HCT116 (cell line): ENCODE results near the gene PEX11B. TPM values are rescaled to one million over a fixed set of nuclear protein-coding genes. Genes with fewer than 3 reads are reported as not detected.

Experiments used
- ATAC-seq: fragments of 200-7000 bp; cut with Tn5 transposase; 2 replicates; pipeline ENCODE4 v1.9.1; 2020; ENCODE audit warnings: mild to moderate bottlenecking, moderate library complexity
- BruUV-seq: library from RNA; stranded (reverse); fragments of 400-500 nt; replicated peaks from 2 replicates; lab custom pipeline; 2021; lab: Mats Ljungman, UMichigan
- CTCF ChIA-PET: fragments of 300-600 bp; sonication (Branson Sonifier 250); formaldehyde crosslinking; loops from one replicate; lab custom pipeline; 2021; ENCODE audit warnings: antibody characterized with exemption; lab: Charles Lee
- POLR2A ChIA-PET: fragments of 300-600, 350-600 bp; sonication (Branson Sonifier 250); formaldehyde crosslinking; loops from one replicate; lab custom pipeline; 2021; ENCODE audit warnings: antibody characterized with exemption; lab: Charles Lee
- RAD21 ChIA-PET, 2 experiments: fragments of 300-600 bp; sonication (Branson Sonifier 250); formaldehyde crosslinking; loops; one replicate each; lab custom pipeline; 2023; ENCODE audit warnings: low total read pairs in 2 of 2; ENCODE audit not compliant: uncharacterized antibody in 2 of 2, unreplicated experiment in 2 of 2, low non-redundant PET in 1 of 2; lab: Charles Lee
- DNase-seq: peaks from one replicate; pipeline ENCODE4 v3.0.0-alpha.2; 2010; ENCODE audit warnings: low read depth, low spot score
- H2AFZ ChIP-seq: fragments of 200-600 bp; shearing (Covaris generic), sonication (generic); 2 replicates; pipeline ENCODE4 v1.6.1; 2017; ENCODE audit warnings: low read depth, mixed run types, mixed read lengths, antibody characterized with exemption, low read length; ENCODE audit not compliant: poor library complexity, severe bottlenecking
- H3K27ac ChIP-seq: 2 replicates; pipeline ENCODE4 v1.5.1; 2012; ENCODE audit warnings: low read depth, low read length
- H3K27me3 ChIP-seq: fragments of 200-600 bp; sonication (generic); 2 replicates; pipeline ENCODE4 v1.6.1; 2016; ENCODE audit warnings: mixed run types, low read length, mixed read lengths; ENCODE audit not compliant: insufficient read depth
- H3K36me3 ChIP-seq, 2 experiments: fragments of 200-500 bp in 1 of 2; fragments of 200-600 bp in 1 of 2; sonication (Bioruptor generic) in 1 of 2; sonication (generic) in 1 of 2; 2 replicates each; pipeline versions ENCODE4 v1.5.1 to v1.6.1; 2014 to 2016; ENCODE audit warnings: low read length in 2 of 2, inconsistent platforms in 1 of 2, mixed read lengths in 1 of 2, mixed run types in 1 of 2; ENCODE audit not compliant: insufficient read depth in 2 of 2, control insufficient read depth in 1 of 2
- H3K4me1 ChIP-seq, 2 experiments: fragments of 200-600 bp in 1 of 2; sonication (generic) in 1 of 2; 2 replicates each; pipeline versions ENCODE4 v1.5.1 to v1.6.1; 2012 to 2017; ENCODE audit warnings: low read length in 2 of 2, inconsistent platforms in 1 of 2, mild to moderate bottlenecking in 1 of 2, mixed read lengths in 1 of 2, mixed run types in 1 of 2, moderate library complexity in 1 of 2; ENCODE audit not compliant: insufficient read depth in 2 of 2, control insufficient read depth in 1 of 2
- H3K4me2 ChIP-seq: fragments of 200-600 bp; sonication (generic); 2 replicates; pipeline ENCODE4 v1.6.1; 2017; ENCODE audit warnings: mixed run types, low read length, mixed read lengths
- H3K4me3 ChIP-seq, 2 experiments: fragments of 200-600 bp in 1 of 2; sonication (generic) in 1 of 2; replicated peaks in 1 of 2; 2 replicates each; pipeline ENCODE4 v1.5.1; 2011 to 2016; ENCODE audit warnings: low read length in 2 of 2, control low read depth in 1 of 2, low read depth in 1 of 2, mild to moderate bottlenecking in 1 of 2, mixed read lengths in 1 of 2, mixed run types in 1 of 2
- H3K79me2 ChIP-seq: fragments of 200-600 bp; sonication (generic); 2 replicates; pipeline ENCODE4 v1.6.1; 2017; ENCODE audit warnings: mild to moderate bottlenecking, mixed run types, low read length, moderate library complexity, mixed read lengths; ENCODE audit not compliant: insufficient read depth
- H3K9ac ChIP-seq: fragments of 200-600 bp; sonication (generic); 2 replicates; pipeline ENCODE4 v1.6.1; 2016; ENCODE audit warnings: low read length, mixed read lengths
- H3K9me2 ChIP-seq: fragments of 200-600 bp; sonication (generic), shearing (Covaris generic); 2 replicates; pipeline ENCODE4 v1.6.1; 2017; ENCODE audit warnings: mixed run types, mild to moderate bottlenecking, moderate library complexity; ENCODE audit not compliant: insufficient read depth
- H3K9me3 ChIP-seq, 2 experiments: fragments of 200-500 bp in 1 of 2; fragments of 200-600 bp in 1 of 2; sonication (Bioruptor generic) in 1 of 2; sonication (generic) in 1 of 2; 2 replicates each; pipeline ENCODE4 v1.6.1; 2014 to 2017; ENCODE audit warnings: low read length in 2 of 2, mixed read lengths in 2 of 2, inconsistent platforms in 1 of 2, low read depth in 1 of 2, mild to moderate bottlenecking in 1 of 2, mixed run types in 1 of 2, moderate library complexity in 1 of 2; ENCODE audit not compliant: control insufficient read depth in 1 of 2, insufficient read depth in 1 of 2
- H4K20me1 ChIP-seq: fragments of 200-600 bp; sonication (generic), shearing (Covaris generic); 2 replicates; pipeline ENCODE4 v1.6.1; 2017; ENCODE audit warnings: mixed run types, mild to moderate bottlenecking, moderate library complexity; ENCODE audit not compliant: insufficient read depth
- ELF1 ChIP-seq: IDR thresholded peaks from 2 replicates; pipeline ENCODE4 v1.6.1; 2012; ENCODE audit warnings: low read depth, borderline replicate concordance
- EZH2phosphoT487 ChIP-seq: fragments of 200-600 bp; IDR thresholded peaks from 2 replicates; pipeline ENCODE4 v1.6.1; 2018; ENCODE audit warnings: antibody characterized with exemption, borderline replicate concordance
- JUND ChIP-seq: IDR thresholded peaks from 2 replicates; pipeline ENCODE4 v1.6.1; 2012
- POLR2AphosphoS5 ChIP-seq: IDR thresholded peaks from 2 replicates; pipeline ENCODE4 v1.6.1; 2011; ENCODE audit warnings: mild to moderate bottlenecking, low read depth, low read length, moderate library complexity
- TCF7L2 ChIP-seq: IDR thresholded peaks from 2 replicates; pipeline ENCODE4 v1.7.0; 2011; ENCODE audit warnings: borderline replicate concordance, inconsistent platforms; ENCODE audit not compliant: insufficient read depth, insufficient read length; ENCODE audit errors: extremely low read depth
- ZNF274 ChIP-seq: fragments of 200-500 bp; sonication (Bioruptor generic); IDR thresholded peaks from 2 replicates; pipeline ENCODE4 v1.6.1; 2014; ENCODE audit warnings: mild to moderate bottlenecking, low read depth, low read length, inconsistent platforms
- intact Hi-C: fragments of 100-400 bp; cut with micrococcal nuclease; formaldehyde crosslinking; loops from 2 replicates; pipeline ENCODE4 v1.10.0; 2022
- total RNA-seq: library from RNA; stranded (reverse); gene quantifications from one replicate; pipeline ENCODE4 v1.2.1, GENCODE V29; 2021; ENCODE audit not compliant: unreplicated experiment
- TF ChIP-seq, protein P1 (sequence below): IDR thresholded peaks from 2 replicates; pipeline ENCODE4 v1.6.1; 2012; ENCODE audit warnings: low read depth
- TF ChIP-seq, protein P2 (sequence below): IDR thresholded peaks from 2 replicates; pipeline ENCODE4 v1.6.1; 2012
- TF ChIP-seq, protein P3 (sequence below), 3 experiments: fragments of 200-600 bp in 1 of 3; sonication (generic) in 1 of 3; IDR thresholded peaks in 2 of 3; conservative IDR thresholded peaks in 1 of 3; 2 replicates each; pipeline ENCODE4 v1.5.1; 2012 to 2017; ENCODE audit warnings: low read depth in 2 of 3, low read length in 2 of 3, antibody characterized with exemption in 1 of 3, borderline replicate concordance in 1 of 3, control low read depth in 1 of 3, mild to moderate bottlenecking in 1 of 3, mixed read lengths in 1 of 3, mixed run types in 1 of 3, moderate library complexity in 1 of 3; ENCODE audit not compliant: insufficient read depth in 1 of 3

PEX11B gene
- total RNA-seq, 1 experiment from 2014 or later = 20.9 TPM

DNA sequence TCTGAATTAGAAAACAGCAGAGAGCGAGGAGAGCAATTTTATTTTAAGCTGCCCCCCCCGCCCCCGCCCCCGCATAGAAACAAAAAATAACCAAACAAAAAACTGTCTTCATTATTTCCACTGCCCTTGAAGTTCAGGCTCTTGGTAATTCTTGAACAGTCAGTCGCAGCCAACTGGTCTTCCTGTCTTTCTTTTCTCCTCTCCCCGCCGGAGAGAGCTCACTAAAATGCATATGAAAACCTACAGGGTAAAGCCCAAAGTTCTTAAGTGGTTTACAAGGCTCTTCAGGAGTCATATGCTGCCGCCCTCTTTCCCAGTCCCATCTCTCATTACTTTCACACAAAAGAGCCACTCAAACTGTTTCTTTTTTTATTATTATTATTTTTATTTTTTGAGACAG, 31.7 kb downstream of the PEX11B start:
- TF ChIP-seq EZH2phosphoT487 (no peak), POLR2AphosphoS5 (no peak), TCF7L2 (no peak), ELF1 (no peak), ZNF274 (no peak), JUND (no peak)
- TF ChIP-seq, protein P1, sequence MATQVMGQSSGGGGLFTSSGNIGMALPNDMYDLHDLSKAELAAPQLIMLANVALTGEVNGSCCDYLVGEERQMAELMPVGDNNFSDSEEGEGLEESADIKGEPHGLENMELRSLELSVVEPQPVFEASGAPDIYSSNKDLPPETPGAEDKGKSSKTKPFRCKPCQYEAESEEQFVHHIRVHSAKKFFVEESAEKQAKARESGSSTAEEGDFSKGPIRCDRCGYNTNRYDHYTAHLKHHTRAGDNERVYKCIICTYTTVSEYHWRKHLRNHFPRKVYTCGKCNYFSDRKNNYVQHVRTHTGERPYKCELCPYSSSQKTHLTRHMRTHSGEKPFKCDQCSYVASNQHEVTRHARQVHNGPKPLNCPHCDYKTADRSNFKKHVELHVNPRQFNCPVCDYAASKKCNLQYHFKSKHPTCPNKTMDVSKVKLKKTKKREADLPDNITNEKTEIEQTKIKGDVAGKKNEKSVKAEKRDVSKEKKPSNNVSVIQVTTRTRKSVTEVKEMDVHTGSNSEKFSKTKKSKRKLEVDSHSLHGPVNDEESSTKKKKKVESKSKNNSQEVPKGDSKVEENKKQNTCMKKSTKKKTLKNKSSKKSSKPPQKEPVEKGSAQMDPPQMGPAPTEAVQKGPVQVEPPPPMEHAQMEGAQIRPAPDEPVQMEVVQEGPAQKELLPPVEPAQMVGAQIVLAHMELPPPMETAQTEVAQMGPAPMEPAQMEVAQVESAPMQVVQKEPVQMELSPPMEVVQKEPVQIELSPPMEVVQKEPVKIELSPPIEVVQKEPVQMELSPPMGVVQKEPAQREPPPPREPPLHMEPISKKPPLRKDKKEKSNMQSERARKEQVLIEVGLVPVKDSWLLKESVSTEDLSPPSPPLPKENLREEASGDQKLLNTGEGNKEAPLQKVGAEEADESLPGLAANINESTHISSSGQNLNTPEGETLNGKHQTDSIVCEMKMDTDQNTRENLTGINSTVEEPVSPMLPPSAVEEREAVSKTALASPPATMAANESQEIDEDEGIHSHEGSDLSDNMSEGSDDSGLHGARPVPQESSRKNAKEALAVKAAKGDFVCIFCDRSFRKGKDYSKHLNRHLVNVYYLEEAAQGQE = no peak
- TF ChIP-seq, protein P2, sequence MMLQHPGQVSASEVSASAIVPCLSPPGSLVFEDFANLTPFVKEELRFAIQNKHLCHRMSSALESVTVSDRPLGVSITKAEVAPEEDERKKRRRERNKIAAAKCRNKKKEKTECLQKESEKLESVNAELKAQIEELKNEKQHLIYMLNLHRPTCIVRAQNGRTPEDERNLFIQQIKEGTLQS = no peak
- TF ChIP-seq, protein P3, sequence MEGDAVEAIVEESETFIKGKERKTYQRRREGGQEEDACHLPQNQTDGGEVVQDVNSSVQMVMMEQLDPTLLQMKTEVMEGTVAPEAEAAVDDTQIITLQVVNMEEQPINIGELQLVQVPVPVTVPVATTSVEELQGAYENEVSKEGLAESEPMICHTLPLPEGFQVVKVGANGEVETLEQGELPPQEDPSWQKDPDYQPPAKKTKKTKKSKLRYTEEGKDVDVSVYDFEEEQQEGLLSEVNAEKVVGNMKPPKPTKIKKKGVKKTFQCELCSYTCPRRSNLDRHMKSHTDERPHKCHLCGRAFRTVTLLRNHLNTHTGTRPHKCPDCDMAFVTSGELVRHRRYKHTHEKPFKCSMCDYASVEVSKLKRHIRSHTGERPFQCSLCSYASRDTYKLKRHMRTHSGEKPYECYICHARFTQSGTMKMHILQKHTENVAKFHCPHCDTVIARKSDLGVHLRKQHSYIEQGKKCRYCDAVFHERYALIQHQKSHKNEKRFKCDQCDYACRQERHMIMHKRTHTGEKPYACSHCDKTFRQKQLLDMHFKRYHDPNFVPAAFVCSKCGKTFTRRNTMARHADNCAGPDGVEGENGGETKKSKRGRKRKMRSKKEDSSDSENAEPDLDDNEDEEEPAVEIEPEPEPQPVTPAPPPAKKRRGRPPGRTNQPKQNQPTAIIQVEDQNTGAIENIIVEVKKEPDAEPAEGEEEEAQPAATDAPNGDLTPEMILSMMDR (IDR thresholded peaks at IDR 0.05 in 2 of 3, conservative IDR thresholded peaks at IDR 0.05 in 1 of 3; ENCODE audit: borderline replicate concordance in 1 of 3, insufficient read depth in 1 of 3, low read depth in 2 of 3, low read length in 2 of 3) = no peak
- TF ChIP-seq, all 23 proteins: peak for 0
- Histone ChIP-seq H2AFZ (no peak overlapping the region), H3K27me3 (peaks cover 7% of the 10 kb centered on the region; the same call in 1 of the 2 replicates), H3K4me2 (no peak overlapping the region), H3K79me2 (no peaks in the 10 kb centered on the region), H3K4me3 (no peak overlapping the region), H3K27ac (no peak overlapping the region), H3K9me2 (no peaks in the 10 kb centered on the region), H3K9ac (no peak overlapping the region), H3K36me3 (no peaks in the 10 kb centered on the region), H4K20me1 (no peaks in the 10 kb centered on the region), H3K9me3 (no peaks in the 10 kb centered on the region), H3K4me1 (peaks cover 15 to 32% of the 10 kb centered on the region in 2 experiments)
- CTCF ChIA-PET = no interaction called here
- POLR2A ChIA-PET = no interaction called here
- no peak for ATAC-seq
- intact Hi-C loops = no loop called here
- RAD21 ChIA-PET = no interaction called here
- DNase-seq = no peak
- BruUV-seq = no TSS peak
